Adrenal gland (tissue), 5 donors: ENCODE measurements around the gene PLD3.

Experiments
- POLR2A ChIP-seq, 2 donors: fragments of 450-650 bp; IDR thresholded peaks; one replicate each; pipeline ENCODE4 v1.6.1; 2017; ENCODE audit warnings: antibody characterized with exemption in 2 of 2, mild to moderate bottlenecking in 2 of 2, moderate library complexity in 1 of 2
- TF ChIP-seq, protein P1 (sequence below), 6 experiments: fragments of 450-650 bp in 4 of 6; fragments of 200-600 bp in 2 of 6; sonication (generic) in 1 of 6; IDR thresholded peaks; 1 replicate in 5 of 6; 2 replicates in 1 of 6; pipeline versions ENCODE4 v1.5.1 to v1.8.0; 2016 to 2021; ENCODE audit warnings: antibody characterized with exemption in 6 of 6, mild to moderate bottlenecking in 2 of 6, moderate library complexity in 1 of 6
- donor health status: DM: no; HTN: no; CAD: no.

DNA sequence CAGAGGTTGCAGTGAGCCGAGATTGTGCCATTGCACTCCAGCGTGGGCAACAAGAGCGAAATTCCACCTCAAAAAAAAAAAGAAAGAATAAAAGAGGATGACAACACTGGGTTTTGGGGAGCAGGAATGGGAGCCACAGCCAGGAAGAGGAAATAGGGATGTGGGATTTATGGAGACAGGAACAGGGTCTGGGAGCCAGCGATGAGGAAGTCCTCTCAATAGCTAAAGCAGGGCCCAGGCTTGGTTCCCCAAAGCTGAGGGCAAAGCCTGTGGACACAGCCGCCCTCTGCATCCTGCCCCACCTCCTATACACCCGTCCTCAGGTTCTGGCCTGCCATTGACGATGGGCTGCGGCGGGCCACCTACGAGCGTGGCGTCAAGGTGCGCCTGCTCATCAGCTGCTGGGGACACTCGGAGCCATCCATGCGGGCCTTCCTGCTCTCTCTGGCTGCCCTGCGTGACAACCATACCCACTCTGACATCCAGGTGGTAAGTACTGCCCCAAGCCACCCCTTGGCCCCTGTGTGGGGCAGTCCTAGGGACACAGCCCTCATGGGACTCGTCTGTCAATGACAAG, 27.9 kb downstream of the PLD3 start:
- TF ChIP-seq, protein P1, sequence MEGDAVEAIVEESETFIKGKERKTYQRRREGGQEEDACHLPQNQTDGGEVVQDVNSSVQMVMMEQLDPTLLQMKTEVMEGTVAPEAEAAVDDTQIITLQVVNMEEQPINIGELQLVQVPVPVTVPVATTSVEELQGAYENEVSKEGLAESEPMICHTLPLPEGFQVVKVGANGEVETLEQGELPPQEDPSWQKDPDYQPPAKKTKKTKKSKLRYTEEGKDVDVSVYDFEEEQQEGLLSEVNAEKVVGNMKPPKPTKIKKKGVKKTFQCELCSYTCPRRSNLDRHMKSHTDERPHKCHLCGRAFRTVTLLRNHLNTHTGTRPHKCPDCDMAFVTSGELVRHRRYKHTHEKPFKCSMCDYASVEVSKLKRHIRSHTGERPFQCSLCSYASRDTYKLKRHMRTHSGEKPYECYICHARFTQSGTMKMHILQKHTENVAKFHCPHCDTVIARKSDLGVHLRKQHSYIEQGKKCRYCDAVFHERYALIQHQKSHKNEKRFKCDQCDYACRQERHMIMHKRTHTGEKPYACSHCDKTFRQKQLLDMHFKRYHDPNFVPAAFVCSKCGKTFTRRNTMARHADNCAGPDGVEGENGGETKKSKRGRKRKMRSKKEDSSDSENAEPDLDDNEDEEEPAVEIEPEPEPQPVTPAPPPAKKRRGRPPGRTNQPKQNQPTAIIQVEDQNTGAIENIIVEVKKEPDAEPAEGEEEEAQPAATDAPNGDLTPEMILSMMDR (IDR thresholded peaks at IDR 0.05) = no peak
- TF ChIP-seq POLR2A (IDR thresholded peaks at IDR 0.05) = no peak
